Smooth muscle cell (in vitro differentiated cells): ENCODE data around the gene CHCHD3. TPM values are rescaled to one million over a fixed set of nuclear protein-coding genes. Genes with fewer than 3 reads are reported as not detected.

ENCODE experiments used
- DNase-seq: peaks from one replicate; lab custom pipeline; 2025; ENCODE audit not compliant: unreplicated experiment; lab: John Stamatoyannopoulos, UW
- H2AFZ ChIP-seq: fragments of 200-600 bp; sonication (generic); 2 replicates; pipeline ENCODE4 v1.6.0; 2016; ENCODE audit warnings: antibody characterized with exemption, low read depth, mild to moderate bottlenecking
- H3F3A ChIP-seq: fragments of 200-600 bp; sonication (generic); 2 replicates; pipeline ENCODE4 v1.6.0; 2017; ENCODE audit warnings: antibody characterized with exemption, low read depth
- H3K27ac ChIP-seq: fragments of 200-600 bp; sonication (generic); 2 replicates; pipeline ENCODE4 v1.5.1; 2016; ENCODE audit warnings: low read depth, mild to moderate bottlenecking
- H3K27me3 ChIP-seq: fragments of 200-600 bp; sonication (generic); 2 replicates; pipeline ENCODE4 v1.6.1; 2016; ENCODE audit warnings: low read depth, mild to moderate bottlenecking
- H3K36me3 ChIP-seq: fragments of 200-600 bp; sonication (generic); 2 replicates; pipeline ENCODE4 v1.5.1; 2016; ENCODE audit warnings: low read depth
- H3K4me1 ChIP-seq: fragments of 200-600 bp; sonication (generic); 2 replicates; pipeline ENCODE4 v1.5.1; 2016; ENCODE audit warnings: low read depth
- H3K4me2 ChIP-seq: fragments of 200-600 bp; sonication (generic); 2 replicates; pipeline ENCODE4 v1.6.0; 2016; ENCODE audit warnings: mild to moderate bottlenecking
- H3K4me3 ChIP-seq: fragments of 200-600 bp; sonication (generic); 2 replicates; pipeline ENCODE4 v1.5.1; 2016; ENCODE audit warnings: mild to moderate bottlenecking
- H3K79me2 ChIP-seq: fragments of 200-600 bp; sonication (generic); 2 replicates; pipeline ENCODE4 v1.6.0; 2016; ENCODE audit warnings: low read depth, mild to moderate bottlenecking
- H3K9ac ChIP-seq: fragments of 200-600 bp; sonication (generic); 2 replicates; pipeline ENCODE4 v1.6.0; 2016; ENCODE audit warnings: low read depth
- H3K9me3 ChIP-seq: fragments of 200-600 bp; sonication (generic); replicated peaks from 2 replicates; pipeline ENCODE4 v1.5.1; 2016; ENCODE audit warnings: low read depth
- H4K20me1 ChIP-seq: fragments of 200-600 bp; sonication (generic); 2 replicates; pipeline ENCODE4 v1.6.0; 2016; ENCODE audit warnings: low read depth
- CTCF ChIP-seq: fragments of 200-600 bp; sonication (generic); IDR thresholded peaks from 2 replicates; pipeline ENCODE4 v1.5.1; 2017; ENCODE audit warnings: borderline replicate concordance, mild to moderate bottlenecking, antibody characterized with exemption; ENCODE audit not compliant: insufficient read depth, poor library complexity, severe bottlenecking
- WGBS: methylation state at CpG from one replicate; pipeline ENCODE4 v1.1.7; 2016; ENCODE audit warnings: low lambda C conversion rate; 5-methylcytosine and 5-hydroxymethylcytosine counted together
- polyA plus RNA-seq: library from polyadenylated mRNA; unstranded; fragments of >200 nt; fragmentation: Nextera tagmentation; extraction: Ambion mirVana; gene quantifications from 2 replicates; pipeline ENCODE4 v1.2.1, GENCODE V29; 2016
- total RNA-seq: library from RNA; depleted of rRNA; stranded (reverse); fragments of >200 nt; gene quantifications from 2 replicates; pipeline ENCODE4 v1.2.3, GENCODE V29; 2014

Gene CHCHD3
- total and polyA plus RNA-seq, 2 experiments from 2014 or later = 49.8 to 59.2 TPM

DNA sequence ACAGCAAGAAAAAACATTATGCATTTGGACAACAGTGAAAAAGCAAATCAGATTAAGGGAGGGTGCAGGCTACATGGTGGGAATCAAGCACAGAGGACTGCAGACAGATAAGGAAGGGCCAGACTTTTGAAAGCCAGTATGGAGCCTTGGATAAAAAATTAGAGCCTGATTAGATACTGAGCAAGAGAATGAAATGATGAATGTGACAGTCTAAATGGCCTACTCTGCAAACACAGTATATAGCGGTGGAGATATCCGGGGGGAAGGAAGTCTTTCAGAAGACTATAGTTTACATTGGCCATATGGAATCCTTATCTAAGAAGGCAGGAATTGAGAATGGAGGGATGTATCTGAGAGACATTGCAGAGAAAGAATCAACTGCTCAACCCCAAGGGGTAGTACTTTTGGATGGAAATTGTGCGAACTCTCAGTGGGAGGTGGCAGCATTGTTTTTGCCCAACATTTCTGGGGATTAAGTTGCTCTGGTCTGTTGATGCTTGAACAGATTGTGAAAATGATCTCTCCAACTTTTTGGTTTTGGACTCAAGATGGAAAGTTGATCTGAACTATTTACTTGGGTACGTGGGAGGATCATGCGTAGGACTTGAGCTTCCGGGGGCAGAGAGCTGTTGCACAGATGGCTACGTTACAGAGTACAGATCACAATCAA lies 39.4 kb upstream of the CHCHD3 start:
- Histone ChIP-seq H3K4me2 (no peak overlapping the region), H3K27ac (no peak overlapping the region), H3K79me2 (no peaks in the 10 kb centered on the region), H3K9me3 (no peaks in the 10 kb centered on the region), H3K4me3 (no peak overlapping the region), H2AFZ (no peak overlapping the region), H3F3A (no peaks in the 10 kb centered on the region), H4K20me1 (no peaks in the 10 kb centered on the region), H3K9ac (no peak overlapping the region), H3K4me1 (peaks cover 4% of the 10 kb centered on the region), H3K36me3 (no peaks in the 10 kb centered on the region), H3K27me3 (peaks cover 3% of the 10 kb centered on the region)
- no peak for TF ChIP-seq CTCF
- DNase-seq = no peak
- WGBS = 82% methylated on average over 7 of the region's 7 CpGs

GRCh38 chr7:133119067-133119466 lies 37.2 kb upstream of the CHCHD3 start:
- Histone ChIP-seq H3K79me2 (no peaks in the 10 kb centered on the region), H3K4me2 (no peak overlapping the region), H4K20me1 (no peaks in the 10 kb centered on the region), H3F3A (no peaks in the 10 kb centered on the region), H2AFZ (no peak overlapping the region), H3K4me3 (no peak overlapping the region), H3K27me3 (peaks cover 6% of the 10 kb centered on the region), H3K9me3 (no peaks in the 10 kb centered on the region), H3K9ac (no peak overlapping the region), H3K27ac (no peak overlapping the region), H3K4me1 (peaks cover 4% of the 10 kb centered on the region), H3K36me3 (no peaks in the 10 kb centered on the region)
- DNase-seq = no peak
- TF ChIP-seq CTCF = no peak

DNA sequence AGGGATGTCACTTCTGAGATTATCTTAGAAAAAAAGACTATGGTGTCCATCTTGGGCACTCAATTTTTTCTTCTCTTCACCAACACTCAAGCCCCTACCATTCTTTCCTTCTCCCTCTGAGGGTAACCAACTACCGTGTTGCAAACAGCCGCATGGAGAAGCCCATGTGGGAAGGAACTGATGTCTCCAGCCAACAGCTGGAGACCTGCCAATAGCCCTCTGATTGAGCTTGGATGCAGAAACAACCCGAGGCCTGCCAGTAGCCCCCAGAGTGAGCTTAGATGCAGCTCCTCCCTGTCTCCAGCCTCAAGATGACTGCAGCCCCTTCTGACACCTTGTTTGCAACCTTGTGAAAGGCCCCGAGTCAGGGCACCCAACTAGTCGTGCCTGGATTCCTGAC lies 36.4 kb upstream of the CHCHD3 start:
- Histone ChIP-seq H3K36me3 (no peaks in the 10 kb centered on the region), H3K79me2 (no peaks in the 10 kb centered on the region), H4K20me1 (no peaks in the 10 kb centered on the region), H3K27me3 (peaks cover 6% of the 10 kb centered on the region), H3K9ac (no peak overlapping the region), H3K4me3 (no peak overlapping the region), H3F3A (no peaks in the 10 kb centered on the region), H3K27ac (no peak overlapping the region), H3K4me2 (no peak overlapping the region), H2AFZ (no peak overlapping the region), H3K9me3 (no peaks in the 10 kb centered on the region), H3K4me1 (peaks cover 4% of the 10 kb centered on the region)
- WGBS = 94% methylated on average over 5 of the region's 5 CpGs
- no peak for TF ChIP-seq CTCF
- DNase-seq = no peak

DNA sequence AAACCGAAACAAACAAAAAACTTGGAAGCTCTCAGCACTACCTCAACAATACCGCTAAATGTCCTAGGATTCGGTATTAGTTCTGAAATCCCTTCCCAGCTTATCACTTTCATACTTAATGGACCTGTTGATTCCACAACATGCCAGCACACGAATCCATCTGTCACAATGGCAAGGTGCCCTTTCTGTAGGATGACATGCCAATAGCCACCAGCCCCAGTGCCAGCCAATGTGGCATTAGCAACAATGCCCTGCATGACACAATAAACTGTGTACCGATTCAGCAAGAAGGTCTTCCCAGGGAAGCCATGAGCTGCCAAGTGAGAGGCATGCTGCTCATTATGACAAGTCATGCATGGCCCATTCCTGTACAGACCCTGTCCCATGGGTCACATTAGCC lies 35.6 kb upstream of the CHCHD3 start:
- no peak overlapping the region for H3K27ac ChIP-seq
- no peak overlapping the region for H2AFZ ChIP-seq
- H3K27me3 ChIP-seq = peaks cover 6% of the 10 kb centered on the region
- DNase-seq = no peak
- WGBS = 92% methylated on average over 5 of the region's 5 CpGs
- H3K4me3 ChIP-seq = no peak overlapping the region
- H3K9ac ChIP-seq = no peak overlapping the region
- H3K4me2 ChIP-seq = no peak overlapping the region
- H3K4me1 ChIP-seq = peaks cover 4% of the 10 kb centered on the region
- H3F3A ChIP-seq = no peaks in the 10 kb centered on the region
- no peaks in the 10 kb centered on the region for H3K79me2 ChIP-seq
- H3K9me3 ChIP-seq = no peaks in the 10 kb centered on the region
- TF ChIP-seq CTCF = no peak
- no peaks in the 10 kb centered on the region for H4K20me1 ChIP-seq
- H3K36me3 ChIP-seq = no peaks in the 10 kb centered on the region
